NCI-H2029 (cell line): ENCODE data around the gene KDM5C.

Experiments
- DNase-seq: peaks from one replicate; lab custom pipeline; 2025; lab: John Stamatoyannopoulos, UW

Gene KDM5C

DNA sequence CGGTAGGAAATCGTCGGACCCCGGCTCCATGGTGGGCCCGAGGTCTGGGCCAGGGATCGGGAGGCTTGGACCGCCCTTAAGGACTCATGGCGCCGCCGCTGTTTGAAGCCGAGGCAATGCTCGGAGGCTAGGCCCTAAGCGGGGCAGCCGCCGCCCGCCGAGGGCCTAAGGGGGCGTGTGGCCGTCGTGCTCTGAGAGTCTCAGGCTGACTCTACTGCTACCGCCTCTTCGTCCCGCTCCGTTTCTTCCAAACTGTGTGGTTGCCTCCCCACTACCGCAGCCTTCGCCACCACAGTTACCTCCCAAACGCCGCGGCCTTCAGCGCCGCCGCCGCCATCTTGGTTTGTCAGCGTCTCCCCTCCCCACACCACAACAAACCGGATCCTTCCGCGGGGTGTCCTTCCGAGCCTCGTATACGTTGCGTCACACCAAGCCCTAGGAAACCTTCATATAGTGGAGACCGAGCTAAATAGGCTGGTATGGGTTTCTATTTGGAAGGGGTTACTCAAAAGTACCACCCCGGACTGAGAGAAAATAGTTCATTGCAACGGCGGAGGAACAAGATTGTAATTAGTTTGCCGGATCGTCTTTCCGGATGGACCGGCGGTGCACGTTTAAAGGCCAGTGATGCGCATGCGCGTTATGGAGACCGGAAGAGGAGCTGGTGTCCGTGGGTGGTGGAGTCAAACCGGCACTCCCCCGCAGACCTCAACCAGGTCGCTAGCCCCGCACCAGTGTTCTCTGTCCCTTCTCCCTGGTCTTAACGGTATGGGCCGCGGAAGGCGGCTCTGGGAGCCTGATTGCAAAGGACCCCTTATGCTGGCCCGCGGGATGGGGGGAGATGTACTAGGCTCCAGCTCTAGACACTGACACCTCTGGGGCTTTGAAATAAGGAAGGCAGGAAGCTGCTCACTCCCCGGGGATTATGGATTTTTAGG, at the start of gene KDM5C:
TSS of gene KDM5C (minus strand) at position 348 of the 938 bp plus-strand sequence. CDS start at position 30, 318 bp downstream.
- DNase-seq, result peak; percentile 58

DNA sequence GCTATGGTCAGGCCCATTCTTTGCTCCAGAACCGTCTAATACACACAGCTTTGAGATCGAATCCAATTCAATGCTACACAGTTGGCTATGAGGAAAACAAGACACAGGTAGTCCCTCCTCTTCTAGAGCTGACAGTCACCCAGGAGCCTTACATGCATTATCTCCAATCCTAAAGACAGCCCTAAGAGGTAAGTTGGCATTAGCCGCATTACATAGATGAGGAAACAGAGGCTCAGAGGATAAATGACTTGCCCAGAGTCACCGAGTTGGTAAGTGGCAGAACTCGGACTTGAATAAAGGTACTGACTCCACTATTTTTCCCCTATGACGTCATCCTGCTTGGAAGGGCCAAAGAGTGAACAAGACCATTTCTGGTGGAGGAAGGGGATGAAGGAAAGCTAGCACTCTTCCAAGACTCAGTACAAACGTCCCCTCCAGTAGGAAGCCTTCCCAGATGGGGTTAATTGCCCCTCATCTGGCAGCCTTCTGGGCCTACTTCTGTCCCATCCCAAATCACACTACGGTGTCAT, 47.9 kb upstream of the KDM5C start:
- no peak for DNase-seq

DNA sequence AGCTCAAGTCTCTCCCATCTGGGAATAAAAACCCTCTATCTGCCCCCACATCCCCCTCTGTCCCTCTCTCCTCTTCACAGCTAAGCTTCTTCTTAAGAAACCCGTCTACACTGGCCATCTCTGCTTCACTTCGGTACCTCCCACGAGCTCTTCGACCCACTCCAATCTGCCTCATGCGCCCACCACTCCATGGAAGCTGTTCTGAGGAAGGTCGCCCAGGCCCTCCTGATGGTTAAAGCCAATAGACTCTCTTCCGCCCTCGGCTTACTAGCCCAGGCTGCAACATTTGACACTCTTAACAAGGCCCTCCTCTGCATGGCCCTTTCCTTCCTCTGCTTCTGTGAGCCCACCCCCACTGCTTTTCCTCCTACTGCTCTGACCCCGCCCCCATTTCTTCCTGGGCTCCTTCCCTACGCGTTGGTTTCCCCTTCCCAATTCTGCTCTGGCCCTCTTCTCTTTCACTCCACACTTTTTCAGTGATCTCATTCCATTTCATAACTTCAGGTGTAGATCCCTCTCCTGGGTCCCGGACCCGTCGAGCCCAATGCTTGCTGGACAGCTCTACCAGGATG, 44.6 kb upstream of the KDM5C start:
- DNase-seq, result no peak

DNA sequence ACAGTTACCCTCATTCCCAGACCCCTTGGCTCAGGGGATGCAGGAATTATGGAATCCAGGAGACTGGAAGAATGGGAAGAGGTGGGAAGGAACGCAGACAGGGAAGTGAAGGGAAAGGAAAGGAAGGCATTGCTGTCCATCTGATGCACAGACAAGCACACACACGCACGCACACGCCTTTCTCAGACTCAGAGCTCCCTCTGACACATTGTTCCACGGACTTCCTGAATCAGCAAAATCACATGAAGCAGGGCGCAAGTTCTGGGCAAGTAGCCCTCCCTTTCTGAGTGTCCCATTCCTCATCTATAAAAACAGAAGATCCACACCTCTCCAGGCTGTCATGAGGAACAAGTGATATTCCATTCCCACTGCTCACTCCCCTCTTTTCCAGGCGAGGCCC, 43.2 kb upstream of the KDM5C start:
- DNase-seq, result no peak

DNA sequence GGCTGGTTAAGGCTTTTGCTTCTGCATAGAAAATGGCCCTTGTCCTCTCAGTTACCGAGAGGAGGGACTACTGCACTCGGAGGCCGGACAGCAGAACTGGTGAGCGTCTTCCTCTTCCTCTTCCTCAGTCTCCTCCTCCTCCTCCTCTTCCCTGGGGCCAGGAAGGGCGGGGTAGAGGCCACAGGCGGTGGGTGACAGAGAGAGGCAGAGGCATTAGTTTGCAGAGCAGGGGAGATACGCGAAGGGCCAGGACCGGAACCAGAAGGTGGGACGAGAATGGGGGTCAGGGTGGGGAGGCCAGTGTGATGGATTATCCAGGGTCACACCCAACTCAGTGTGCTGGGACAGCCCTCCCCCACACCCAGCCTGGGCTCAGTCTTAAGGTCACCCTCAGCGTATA, 41.9 kb upstream of the KDM5C start:
- DNase-seq, result no peak

DNA sequence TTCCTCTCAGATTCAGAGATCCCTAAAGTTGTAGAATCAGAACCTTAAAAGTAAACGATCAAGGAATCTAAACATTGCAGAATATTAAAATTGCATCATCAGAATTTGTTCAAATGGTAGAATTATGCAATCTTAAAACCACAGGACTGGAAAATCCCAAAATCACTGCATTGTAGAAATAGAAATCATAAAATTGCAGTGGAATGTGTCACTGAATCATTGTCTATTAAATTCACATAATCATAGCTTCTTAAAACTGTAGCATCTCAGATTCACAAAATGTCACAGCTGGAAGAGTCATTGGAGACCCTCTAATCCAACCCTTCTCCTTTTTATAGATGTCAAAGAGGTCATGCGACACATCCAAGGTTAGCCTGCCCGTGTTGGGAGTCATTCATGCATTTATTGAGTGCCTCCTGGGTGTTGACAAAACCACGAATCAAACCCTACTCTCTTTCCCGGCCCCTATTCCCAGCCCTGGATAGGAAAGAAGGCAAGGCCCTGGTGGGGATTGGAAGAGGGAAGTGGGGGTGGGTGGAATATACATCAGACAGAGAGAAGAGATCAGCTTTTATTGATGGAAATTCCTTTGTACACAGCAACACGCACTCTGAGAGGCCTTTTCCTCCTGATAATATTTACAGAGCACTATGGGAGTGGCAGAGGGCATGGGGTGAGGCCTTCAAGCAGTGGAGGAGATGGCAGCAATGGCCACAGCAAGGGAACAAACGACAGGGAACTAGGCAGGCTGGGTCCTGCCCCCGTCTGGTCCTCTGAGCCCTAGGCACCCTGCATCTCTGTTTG, 41.0 kb upstream of the KDM5C start:
- no peak for DNase-seq

DNA sequence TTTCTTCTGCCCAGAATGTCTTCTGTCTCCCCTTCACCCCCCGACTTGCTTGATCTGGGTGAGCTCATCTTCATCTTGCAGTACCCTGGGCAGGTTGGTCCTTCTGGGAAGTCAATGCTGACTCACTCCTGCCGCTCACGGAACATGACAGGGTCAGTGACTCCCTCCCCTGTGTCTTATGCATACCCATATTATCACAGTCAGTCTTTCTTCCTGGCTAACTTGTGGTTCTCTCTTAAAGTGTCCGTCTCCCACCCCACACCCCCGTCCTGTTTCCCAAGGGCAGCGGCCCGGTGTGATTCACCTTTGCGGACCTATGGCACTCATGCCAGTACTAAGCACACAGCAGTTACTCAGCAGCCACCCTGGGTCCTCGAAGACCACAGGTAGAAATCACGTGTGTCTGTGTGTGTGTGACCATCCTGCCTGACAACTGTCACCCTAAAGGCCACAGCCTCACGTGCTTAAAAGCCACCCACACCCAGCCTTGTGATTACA, 38.6 kb upstream of the KDM5C start:
- DNase-seq, result no peak

DNA sequence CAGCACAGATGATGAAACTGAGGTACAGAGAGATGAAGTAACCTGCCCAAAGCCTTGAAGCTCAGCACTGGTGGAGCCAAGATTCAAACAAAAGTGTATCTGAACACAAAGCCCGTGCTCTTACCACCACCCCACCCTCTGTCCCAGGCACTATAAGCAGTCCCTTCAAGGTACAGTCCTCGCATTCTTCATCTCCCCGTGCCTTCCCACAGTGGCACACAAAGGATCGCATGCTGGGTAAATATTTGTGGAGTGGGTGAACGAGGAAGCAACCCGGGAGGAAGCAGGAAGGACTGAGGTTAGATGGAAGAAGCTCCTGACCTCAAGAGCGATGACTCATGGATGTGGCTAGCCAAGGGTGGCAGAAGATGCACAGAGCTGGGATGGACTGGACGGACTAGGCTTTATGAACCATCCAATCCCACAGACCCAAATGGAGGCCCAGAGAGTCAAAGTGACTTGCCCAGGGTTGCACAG, 37.9 kb upstream of the KDM5C start:
- peak; percentile 8 for DNase-seq

DNA sequence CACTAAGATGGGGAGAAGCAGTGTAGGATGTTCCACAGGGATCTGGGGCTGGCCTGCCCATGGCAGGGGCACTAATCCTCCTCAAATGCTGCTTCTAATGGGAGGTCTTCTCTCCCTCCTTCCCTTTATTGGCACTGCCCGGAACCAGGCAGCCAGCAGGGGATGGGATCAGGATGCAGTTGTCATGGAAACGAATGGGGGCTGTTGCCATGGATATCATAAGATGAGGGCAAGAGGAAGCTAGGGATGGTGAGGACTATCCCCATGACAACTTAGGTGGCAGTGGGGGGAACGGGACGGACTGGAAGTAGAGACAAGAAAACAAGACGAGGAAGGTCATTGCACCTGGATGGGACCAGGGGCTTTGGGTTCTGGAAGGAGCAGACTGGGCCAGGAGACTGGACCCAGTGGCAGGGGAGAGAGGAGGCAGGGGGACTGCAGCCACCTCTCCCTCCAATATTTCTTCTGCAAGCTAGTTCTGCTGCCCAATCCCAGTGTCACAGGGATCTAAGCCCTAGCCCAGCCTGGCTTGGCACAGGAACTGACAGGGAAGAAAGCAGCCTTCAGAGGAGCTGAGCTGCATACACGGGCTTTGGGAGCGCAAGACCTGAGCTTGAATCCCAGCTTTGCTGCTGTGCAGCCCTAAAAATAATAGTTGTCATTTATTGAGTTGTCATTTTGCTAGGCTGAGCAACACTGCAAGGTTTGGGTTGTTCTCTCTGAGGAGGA, 37.3 kb upstream of the KDM5C start:
- DNase-seq, result no peak

DNA sequence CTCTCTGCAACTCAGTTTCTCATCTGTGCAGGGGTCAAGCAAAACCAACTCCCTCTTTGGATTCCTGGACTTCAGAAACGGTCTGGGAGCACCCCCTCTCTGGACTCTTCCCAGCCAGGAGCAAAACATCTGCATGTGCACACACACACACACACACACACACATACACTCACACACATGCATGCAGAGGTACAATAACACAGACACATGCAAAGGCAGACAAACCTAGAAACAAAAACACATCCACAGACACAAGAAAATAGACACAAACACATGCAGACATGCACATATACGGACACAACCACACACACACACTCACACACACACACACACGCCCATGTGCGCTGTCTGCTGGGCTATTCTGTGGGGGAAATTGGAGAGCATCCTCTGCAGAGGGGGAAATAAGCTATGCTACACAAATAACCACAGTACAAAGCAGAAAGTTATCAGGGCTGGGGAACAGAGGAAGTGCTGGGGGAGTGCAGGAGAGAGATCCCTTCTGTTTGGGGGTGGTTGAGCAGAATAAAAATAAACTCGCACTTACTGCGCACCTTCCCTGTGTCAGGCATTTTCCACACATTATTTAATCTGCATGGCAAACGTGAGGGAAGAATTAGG, 36.5 kb upstream of the KDM5C start:
- no peak for DNase-seq

DNA sequence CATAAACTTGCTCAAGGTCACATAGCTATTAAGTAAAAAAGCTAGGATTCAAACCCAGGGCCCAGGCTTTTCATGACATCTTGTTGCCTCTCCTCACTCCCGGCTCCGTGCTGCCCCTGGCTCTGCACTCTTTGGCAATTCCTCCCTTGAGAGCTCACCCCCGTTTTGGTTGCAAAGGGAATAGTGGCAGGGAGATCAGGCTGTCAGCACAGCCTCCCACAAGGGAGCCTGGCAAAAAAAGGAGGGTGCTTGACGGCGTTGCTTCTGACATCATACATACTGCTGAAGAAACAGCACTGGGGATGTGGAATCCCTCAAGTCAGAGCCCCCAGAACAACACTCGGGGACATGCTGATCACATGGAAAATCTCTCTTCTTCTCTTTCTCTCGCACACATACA, 35.8 kb upstream of the KDM5C start:
- DNase-seq, result no peak

DNA sequence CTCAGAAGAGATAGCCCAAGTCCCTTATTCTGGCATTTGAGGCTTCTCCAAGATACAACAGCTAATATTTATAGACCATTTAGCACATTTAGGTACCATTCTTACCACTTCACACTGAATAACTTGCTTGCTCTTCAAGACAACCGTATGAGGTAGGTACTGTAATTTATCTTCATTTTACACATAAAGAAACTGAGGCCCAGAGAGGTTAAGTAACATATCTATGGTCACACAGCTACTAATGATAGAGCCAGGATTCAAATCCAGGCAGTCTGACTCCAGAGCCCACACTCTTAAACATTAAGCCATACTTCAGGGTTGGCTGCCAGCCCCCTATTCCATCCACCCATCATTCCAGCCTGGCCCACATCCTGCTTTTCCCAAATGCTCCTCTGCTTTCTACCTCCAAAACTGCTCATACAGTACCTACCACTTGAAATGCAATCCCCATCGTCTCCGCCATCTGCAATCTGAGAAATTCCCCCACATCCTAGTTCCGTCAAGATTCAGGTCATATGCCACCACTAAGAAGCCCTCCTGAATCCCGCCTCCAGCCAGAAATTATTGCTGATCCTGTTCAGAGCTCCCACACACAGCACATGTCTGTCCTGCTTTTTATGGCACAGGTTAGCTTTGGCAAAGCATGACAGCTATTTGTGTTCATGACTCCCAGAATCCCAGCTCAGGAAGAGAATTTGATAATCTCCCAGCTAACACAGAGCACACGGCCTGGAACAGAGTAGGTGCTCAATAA, 32.8 kb upstream of the KDM5C start:
- no peak for DNase-seq

DNA sequence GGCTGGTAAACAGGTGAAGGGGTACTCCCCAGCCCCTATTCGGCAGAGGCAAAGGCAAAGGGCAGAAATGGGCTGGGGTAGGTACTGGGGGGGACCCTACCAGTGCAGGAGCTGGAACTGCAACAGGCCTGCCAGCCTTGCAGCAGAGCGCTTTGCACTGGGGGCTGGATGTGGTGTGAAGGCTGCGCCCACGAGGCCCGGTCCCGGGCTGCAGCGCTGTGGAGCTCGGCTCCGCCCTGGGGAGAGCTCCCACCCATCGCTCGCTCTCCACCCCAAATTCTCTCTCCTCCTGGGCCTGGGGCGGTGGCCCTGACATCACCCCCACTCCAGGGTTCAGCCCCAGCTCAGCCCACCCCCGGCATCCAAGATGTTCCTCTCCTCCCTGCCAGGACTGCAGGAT, 32.2 kb upstream of the KDM5C start:
- DNase-seq, result no peak

DNA sequence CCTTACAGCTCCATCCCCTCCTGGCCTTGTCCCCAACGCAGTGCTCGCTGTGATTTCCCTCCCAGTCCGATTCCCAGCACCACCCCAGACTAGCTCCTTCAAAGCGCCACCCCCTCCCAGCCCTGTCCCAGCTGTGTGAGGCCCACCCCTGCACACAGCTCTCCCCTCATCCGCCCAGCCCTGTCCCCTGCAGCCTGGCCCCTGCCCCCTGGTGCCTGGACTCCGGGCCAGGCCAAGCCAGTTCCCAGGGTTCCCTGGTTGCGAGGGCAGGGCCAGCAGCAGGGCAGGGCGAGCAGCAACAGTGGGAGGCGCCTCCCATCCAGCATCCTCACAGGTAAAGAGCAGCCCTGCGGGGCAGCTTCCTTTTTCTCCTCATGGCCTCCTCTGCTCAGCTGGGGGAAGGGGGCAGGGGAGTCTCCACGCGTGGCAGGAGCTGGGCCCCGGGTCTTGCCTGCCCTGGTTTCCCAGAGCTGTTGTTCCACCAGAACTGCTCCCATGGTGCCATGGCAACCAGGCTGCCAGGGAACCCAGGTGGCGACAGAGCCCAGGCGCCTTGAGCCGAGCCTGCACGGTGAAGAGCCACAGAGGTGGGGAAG, 31.5 kb upstream of the KDM5C start:
- no peak for DNase-seq

DNA sequence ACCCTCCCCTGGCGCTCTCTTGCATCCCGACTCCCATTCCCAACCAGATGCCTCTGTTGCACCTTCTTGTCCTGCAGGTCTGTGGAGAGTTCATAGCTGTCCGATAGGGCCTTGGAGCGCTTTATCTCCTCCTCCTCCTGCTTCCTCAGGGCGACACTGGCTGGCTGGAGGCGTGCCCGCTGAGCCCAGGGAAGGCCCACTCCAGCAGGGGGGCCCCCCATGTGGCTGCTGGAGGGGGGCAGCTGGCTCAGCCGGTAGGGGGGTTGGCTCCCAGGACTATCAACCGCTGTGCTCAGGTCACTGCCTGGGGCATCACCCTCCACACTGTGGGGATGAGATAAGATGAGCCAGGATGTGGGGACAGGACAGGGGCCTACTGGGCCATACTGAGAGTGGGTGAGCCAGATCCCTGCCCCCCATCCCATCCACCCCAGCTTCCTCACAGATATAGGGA, 30.8 kb upstream of the KDM5C start:
- no peak for DNase-seq

DNA sequence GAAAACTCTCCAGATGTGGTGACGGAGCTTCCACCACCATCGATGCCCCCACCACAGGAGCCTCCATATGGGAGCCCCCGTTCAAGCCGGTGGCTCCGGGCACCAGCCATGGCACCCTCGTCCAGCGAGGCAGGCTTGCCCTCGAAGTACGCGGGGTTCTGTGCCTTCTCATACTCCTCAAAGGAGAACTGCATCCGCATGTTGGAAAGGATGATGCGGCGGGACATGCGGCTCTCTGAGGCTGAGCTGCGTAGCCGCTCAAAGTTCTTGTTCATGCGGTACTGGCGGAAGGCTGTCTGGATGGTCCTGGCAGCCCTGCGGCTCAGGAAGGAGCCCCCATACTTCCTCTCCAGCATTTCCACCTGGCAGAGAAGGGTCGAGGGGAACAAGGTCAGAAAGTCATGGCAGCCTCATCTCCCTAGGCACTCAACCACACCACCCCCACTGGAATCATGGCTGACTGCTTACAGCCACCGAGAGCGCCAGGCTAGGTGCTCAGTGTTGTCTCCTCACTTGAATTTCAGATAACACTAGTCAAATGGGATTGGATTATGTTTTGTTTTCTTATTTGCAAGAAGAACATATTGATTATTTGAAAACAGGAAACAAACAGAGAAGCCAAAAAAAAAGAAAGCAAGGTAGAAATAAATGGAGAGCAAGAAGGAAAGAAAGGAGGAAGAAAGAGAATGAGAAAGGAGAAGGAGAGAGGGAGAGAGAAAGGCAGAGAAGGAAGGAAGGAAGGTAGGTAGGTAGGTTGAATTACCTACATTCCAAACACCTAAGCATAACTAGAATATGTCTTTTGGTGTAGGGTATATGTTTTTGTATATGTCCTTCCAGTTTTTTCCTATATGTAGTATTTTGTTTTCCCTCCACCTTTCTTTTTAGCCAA, 29.8 kb upstream of the KDM5C start:
- DNase-seq, result no peak

DNA sequence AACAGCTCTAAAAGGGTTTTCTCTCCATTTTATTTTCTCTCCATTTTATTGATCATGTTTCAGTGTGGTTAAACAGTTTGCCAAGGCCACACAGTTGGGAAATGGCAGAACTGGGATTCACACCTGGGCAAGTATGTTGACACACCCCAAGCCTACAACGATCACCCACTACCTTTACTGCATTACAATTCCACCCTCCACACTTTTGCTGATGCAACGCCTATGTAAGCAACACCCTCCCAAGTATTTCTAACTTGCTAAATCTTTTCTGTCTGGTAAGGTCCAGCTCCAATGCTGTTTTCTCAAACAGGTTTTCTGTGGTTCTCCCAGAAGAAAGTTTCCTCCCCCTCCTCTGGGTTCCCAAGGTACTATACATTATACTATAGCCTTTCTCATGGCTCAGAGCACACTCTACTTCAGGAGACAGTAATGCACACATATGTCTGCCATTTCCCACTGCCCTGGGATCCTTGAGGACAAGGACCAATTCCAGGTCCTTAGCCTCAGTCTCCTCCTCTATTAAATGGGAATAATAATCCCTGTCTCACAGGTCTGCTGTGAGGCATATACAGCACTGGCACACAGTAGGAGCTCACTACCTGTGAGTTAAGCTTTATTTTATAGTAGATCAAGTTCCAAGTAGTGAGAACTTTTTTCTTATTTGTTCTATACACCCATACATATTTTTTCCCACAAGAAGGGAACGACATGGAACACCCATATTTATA, 28.4 kb upstream of the KDM5C start:
- DNase-seq, result no peak

DNA sequence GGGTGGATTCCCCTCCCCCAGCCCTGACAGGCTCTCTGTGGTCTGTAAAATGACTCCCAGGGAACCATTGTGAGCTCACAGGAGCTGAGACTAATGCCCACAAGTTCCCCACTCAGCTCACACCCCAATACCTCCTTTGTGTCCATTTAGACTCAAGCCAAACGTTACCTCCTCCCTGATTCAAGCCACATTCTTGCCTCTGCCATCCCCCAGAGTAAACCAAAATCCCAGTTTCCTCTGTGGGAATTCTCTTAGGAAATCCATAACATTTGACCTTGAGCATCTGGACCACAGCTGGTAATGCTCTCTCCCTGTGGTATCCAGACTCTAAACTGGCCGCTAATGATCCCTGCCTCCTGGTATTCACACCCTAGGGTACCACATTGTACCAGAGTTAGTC, 26.3 kb upstream of the KDM5C start:
- DNase-seq, result no peak
